T-helper 1 cell treated with Interleukin-12 subunit alpha and Interleukin-12 subunit beta and Interleukin-4 antibody, amounts not matched to agents 30 ng/mL and 1 ng/mL, for 36 hours (primary cell): ENCODE results near the gene ACSS1. TPM values are rescaled to one million over a fixed set of nuclear protein-coding genes. Genes with fewer than 3 reads are reported as not detected.

Source experiments
- intact Hi-C: fragments of 100-400 bp; cut with micrococcal nuclease; formaldehyde crosslinking; loops from one replicate; pipeline ENCODE4 v1.15.1; 2024
- total RNA-seq: library from RNA; stranded (reverse); gene quantifications from 2 replicates; pipeline ENCODE4 v1.2.3, GENCODE V29; 2022

The ACSS1 gene
- total RNA-seq, 1 donor from 2014 or later = 25.9 TPM

GRCh38 chr20:25033265-25033923 is 24.5 kb downstream of the ACSS1 start:
- intact Hi-C loops = no loop called here

DNA sequence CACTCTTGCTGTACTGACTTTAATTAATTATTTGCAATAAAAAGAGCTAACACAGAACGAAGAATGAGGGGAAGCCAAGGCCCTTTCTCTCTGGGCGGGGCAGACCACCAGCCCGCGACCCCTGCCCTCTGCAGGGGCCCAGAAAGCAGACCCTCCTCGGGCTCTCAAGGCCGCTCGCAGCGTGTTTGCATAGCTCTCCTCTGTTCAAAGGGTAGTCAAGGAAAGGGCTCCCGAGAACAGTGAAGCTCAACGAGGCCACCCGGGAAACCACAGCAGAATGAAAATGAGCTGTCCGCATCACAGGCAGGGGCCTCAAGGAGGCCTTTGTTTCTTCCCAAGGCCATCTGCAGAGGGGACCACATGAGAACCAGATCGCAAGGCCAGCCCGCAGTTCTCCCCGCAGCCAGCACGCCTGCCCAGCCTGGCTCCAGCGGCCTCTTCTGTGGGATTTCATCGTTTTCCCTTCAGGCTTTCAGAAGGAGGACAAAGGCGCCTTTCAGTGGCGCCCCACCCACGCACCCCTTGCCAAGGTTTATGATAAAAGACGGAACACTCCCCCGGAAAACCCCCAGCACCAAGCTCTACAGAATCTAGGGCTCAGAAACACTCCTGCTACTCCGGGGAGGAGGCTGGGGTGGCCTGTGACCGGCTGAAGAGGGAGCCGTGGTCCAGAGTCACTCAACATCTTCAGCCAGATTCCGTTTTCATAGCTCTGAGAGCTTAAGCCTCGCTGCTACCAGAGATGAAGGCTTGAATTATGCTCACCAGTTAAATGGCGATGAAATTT is 25.3 kb downstream of the ACSS1 start:
- intact Hi-C loops = no loop called here

DNA sequence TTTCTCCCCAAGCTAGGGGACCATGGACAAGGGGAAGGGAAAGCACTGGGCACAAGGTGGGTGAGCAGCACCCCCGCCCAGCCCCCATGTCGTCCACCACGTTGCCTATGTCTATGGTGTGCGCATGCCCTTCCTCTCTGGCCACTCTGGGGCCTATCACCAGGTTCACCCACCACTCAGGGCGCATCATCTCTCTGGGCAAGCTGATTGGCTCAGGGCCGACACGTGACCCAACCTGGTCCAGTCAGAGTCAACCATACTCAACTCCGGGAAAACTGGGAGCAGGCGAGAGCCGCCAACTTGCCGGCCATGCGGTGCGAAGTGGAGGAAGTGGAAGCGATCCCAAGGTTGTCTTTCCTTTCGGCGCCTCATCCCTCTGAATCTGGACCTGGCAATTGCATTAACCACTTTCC is 25.9 kb downstream of the ACSS1 start:
- intact Hi-C loops = no loop called here

GRCh38 chr20:25031241-25031640 is 26.7 kb downstream of the ACSS1 start:
- intact Hi-C loops = no loop called here

- intact Hi-C loops = no loop called here
Observed at GRCh38 chr20:25030649-25031207, 27.2 kb downstream of the ACSS1 start.

DNA sequence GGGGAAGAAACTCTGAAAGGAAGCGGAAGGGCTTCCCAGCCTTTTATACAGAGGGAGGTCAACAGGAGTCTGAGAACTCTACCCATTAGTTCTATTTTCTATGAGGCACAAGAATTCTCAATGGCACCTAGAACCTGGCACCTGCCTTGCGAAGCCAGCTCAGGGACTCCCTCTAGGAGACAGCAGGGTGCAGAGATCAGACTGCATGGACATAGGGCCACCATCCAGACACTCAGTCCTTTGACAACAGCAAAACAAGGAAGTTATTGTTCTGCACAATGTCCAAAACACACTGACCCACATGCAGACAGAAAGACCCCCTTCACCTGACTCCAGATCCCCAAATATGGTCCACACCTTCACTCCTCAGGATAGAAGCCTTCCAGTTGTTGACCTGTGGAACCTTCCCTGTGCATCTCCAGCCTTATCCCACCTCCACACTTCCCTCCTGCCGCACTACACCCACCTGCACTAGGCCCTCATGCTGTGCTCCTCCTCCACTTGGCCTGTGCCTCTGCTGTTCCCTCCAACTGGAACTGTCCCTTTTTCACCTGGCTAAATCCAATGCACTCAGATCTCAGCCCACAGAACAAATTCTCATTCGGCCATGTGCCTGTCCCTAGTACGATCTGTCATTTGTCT is 27.8 kb downstream of the ACSS1 start:
- intact Hi-C loops = no loop called here

DNA sequence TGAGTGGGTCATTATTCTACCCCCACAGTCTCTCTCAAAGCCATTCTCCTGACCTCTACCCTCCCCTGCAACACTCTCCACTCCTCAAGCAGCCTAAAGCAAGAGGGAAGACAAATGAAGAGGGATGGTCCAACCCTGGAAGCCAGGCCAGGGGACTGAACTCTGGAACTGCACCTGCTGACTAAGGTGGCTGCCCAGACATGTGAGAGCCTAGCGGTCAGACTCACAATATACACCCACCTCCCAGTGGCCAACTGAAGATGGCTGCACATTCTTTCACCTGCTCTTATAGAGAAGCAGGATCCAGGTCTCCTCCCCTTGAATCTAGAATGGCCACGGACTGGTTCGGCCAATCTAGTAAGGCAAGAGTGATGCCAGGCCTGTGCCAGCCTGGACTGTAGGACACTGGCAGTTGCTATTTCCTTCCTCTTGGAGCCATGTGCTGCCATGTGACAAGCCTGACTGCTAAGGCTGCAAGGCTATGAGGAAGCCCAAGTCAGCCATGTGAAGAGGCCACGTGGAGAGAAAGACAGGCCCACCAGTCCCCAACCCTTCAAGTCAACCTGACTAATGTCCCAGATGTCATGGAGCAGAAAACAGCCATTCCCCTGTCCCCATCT is 31.8 kb downstream of the ACSS1 start:
- intact Hi-C loops = no loop called here

- intact Hi-C loops = no loop called here
Observed at GRCh38 chr20:25025091-25025861, 32.7 kb downstream of the ACSS1 start.

- intact Hi-C loops = no loop called here
Observed at GRCh38 chr20:25024171-25024570, 33.8 kb downstream of the ACSS1 start.

- intact Hi-C loops = no loop called here
Observed at GRCh38 chr20:25023356-25023755, 34.6 kb downstream of the ACSS1 start.

DNA sequence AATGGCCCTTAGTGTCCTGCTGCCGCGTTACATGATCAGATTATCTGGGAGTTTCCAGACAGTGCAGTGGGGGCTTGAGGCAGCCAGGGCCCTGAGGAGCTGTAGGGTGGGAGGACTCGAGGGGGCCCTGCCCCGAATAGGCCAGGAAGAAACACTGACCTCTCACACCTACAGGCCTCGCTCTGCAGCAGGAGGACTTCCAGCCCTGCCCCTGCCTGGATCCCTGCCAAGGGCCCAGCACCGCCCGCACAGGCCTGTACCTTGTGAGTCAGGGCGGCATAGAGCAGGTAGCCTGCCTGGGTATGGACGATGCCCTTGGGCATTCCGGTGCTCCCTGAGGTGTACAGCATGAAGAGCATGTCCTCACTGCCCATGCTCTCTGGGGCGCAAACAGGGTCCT is 35.3 kb downstream of the ACSS1 start:
- intact Hi-C loops = no loop called here

- intact Hi-C loops = no loop called here
Observed at GRCh38 chr20:25021336-25021735, 36.6 kb downstream of the ACSS1 start.

DNA sequence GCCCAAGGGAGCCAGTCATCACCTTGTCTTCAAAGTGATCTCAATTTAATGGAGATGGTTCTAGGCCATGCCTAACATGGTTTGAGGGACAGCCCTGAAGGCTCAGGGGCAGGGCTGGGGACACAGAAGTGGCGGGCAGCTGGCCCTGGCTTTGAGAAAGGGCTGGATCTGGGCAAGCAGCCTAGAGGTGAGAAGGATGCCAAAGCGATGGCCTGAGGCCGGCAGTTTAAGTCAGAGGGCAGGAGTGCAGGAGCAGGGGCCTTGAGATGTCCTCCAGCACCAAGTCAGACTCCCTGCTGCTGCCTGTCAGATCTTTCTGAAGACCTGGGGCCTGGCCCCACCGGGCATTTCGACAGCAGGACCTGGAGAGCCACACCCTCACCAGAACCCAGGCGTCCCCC is 37.0 kb downstream of the ACSS1 start:
- intact Hi-C loops = no loop called here

DNA sequence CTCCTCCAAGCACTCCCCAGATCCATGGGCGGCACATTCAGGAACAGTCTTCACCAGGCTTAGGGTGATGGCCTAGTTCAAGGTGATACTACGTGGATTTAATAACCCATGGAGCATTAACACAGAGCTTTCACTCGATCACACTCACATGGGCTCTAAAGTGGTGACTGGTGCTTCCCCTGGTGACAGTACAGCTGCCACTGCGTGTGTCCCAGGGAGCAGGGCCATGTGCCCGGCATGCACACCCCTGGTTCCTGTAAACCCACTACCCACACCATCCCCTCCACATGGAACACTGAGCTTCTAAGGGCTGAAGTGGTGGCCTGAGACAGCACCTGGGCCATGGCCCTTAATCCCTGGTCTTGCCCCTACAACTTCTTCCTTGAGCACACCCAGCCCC is 37.6 kb downstream of the ACSS1 start:
- intact Hi-C loops = no loop called here

- intact Hi-C loops = no loop called here
Observed at GRCh38 chr20:25019381-25020155, 38.4 kb downstream of the ACSS1 start.

- intact Hi-C loops = no loop called here
Observed at GRCh38 chr20:25018841-25019240, 39.1 kb downstream of the ACSS1 start.

DNA sequence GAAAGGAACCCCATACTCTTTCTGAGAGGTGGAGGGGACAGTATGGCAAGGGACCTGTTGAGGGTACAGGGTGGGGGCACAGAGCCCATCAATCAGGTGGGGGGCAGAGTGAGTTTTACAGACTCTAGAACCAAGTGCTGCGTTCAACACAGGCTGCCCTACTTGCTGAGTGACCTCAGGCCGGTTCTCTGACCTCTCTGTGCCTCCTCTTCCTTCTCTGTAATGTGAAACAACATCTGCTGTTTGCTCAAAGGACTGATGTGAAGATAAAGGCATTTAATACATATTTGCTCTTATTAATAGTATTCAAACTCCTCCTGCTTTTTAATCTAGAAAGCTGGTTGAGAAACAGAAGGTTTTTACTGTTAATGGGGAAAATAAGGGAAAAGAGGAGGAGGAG is 39.5 kb downstream of the ACSS1 start:
- intact Hi-C loops = no loop called here

DNA sequence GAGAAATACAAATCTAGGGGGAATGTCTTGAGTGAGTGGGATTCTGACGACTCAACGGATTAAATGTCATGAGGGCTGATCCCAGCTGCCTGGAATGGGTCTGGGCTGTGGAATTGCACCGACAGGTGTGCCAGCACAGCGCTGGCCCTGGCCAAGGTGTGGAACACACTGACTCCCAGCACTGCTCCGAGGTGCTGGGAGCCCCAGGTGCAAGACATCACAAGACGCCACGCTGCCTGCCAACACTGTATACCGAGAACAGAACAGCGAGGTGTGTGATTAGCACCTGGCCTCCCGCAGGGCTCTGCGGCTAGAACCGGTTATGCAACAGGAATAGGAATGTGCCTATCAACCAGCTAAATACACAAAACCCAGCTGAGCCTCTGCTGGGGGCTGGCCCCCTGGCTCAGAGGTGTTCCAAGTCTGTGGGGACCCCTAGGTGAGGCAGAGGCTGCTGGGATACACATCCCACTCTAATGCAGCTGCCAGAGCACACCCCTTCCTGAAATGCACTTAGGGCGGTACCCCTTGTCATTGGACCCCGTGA is 40.6 kb downstream of the ACSS1 start:
- intact Hi-C loops = no loop called here

- intact Hi-C loops = no loop called here
Observed at GRCh38 chr20:25016471-25016870, 41.5 kb downstream of the ACSS1 start.

DNA sequence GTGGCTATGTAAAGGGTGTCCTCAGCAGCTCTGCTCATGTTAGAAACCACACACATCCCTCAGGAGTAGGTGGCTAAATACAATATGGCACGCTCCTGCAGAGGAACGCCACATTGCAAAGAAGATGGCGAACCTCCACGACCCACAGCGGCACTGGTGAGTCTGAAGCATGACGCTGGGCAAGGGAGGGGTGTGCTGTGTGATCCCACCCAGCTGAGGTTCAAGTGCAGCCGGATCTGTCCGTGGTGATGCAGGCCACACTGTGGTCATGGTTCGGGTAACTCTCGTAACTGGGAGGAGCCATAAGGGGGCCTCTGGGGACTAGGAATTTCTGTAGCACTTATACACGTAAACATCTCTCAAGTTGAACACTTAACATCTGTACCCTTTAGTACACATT is 42.0 kb downstream of the ACSS1 start:
- intact Hi-C loops = no loop called here
